Right cardiac atrium (tissue), 5 donors: ENCODE measurements around the gene PTPRM. TPM values are rescaled to one million over a fixed set of nuclear protein-coding genes. Genes with fewer than 3 reads are reported as not detected.
A peak's percentile ranks its signal among the peaks of the same experiment; 100 is the strongest.

Experiments
- ATAC-seq, 2 donors: fragments of 200-7000 bp; cut with Tn5 transposase; one replicate each; pipeline versions ENCODE4 v1.8.0 to v1.9.1; 2020; ENCODE audit warnings: moderate library complexity in 2 of 2, mild to moderate bottlenecking in 1 of 2
- DNase-seq, 3 donors: peaks; one replicate each; pipeline ENCODE4 v3.0.0-alpha.2; 2020
- H3K27ac ChIP-seq: one replicate; pipeline ENCODE4 v1.5.1; 2013; ENCODE audit warnings: mild to moderate bottlenecking, low read length, control low read depth, moderate library complexity
- H3K27me3 ChIP-seq: one replicate; pipeline ENCODE4 v1.6.1; 2013; ENCODE audit not compliant: control insufficient read depth, insufficient read depth
- H3K4me1 ChIP-seq: one replicate; pipeline ENCODE4 v1.6.1; 2013; ENCODE audit warnings: low read length; ENCODE audit not compliant: control insufficient read depth, insufficient read depth
- H3K4me3 ChIP-seq: one replicate; pipeline ENCODE4 v1.5.1; 2013; ENCODE audit warnings: low read length, control low read depth
- H3K9me3 ChIP-seq: one replicate; pipeline ENCODE4 v1.6.1; 2013; ENCODE audit warnings: low read length; ENCODE audit not compliant: control insufficient read depth
- WGBS: extraction: QIAGEN DNeasy Blood & Tissue Kit; methylation state at CpG from one replicate; pipeline ENCODE4 v1.1.7; 2013; 5-methylcytosine and 5-hydroxymethylcytosine counted together
- intact Hi-C, 4 donors: fragments of 100-400 bp; cut with DNase I; formaldehyde crosslinking; loops; one replicate each; pipeline versions ENCODE4 v1.11.0 to v1.14.0; 2022 to 2023
- polyA plus RNA-seq: library from polyadenylated mRNA; stranded (reverse); fragments of 200-250 nt; gene quantifications from one replicate; pipeline ENCODE4 v1.2.3, GENCODE V29; 2013
- total RNA-seq, 4 donors: library from RNA; stranded (reverse); fragmentation: NEBNext Ultra II Directional; extraction: Animal tissue kit (Norgen Biotek cat#: 25700); gene quantifications; one replicate each; pipeline ENCODE4 v1.2.1, GENCODE V29; 2021
- donor health status: healthy with polysubstance abuse.
- donor health status: DM: no; HTN: yes; CAD: no.
- donor health status: DM: no; HTN: no; CAD: no.
- donor health status: DM: no; HTN: yes; CAD: no; lungs with severe emphysema.
- donor health status: DM: yes; HTN: yes; CAD: no.

Gene PTPRM
- total and polyA plus RNA-seq, 5 donors, result 55.1 to 81.5 (median 63.4) TPM

DNA sequence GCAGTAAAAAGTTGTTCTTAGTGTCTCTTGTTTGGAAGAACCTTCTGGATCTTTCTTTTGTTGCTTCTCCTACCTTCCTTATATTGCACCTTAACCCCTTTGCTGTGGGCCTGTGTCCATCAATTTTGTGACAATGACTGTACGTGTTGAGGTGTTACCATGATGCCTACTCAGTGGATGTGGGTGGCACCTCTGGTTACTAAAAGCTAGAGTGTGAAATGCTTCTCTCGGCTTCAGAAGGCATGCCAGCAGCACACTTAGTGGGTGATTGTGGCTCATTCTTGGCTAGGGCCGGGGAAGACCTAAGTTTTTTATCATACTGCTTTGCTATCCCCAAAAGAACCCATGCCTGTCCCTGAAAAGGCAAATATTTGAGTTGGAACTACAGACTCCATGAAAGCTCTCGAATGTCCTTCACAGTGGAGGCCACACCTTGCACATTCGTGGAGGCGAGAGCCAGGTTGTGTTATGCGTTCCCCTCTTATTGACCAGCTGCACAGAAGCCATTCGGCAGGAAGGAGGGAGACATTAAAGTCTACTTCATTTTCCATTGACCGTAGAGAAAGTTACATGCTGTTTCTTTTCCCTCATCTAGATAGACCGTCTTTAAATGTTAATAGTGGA lies 528.9 kb downstream of the PTPRM start:
- Histone ChIP-seq H3K4me1 (no peaks in the 10 kb centered on the region), H3K4me3 (no peak overlapping the region), H3K9me3 (no peaks in the 10 kb centered on the region), H3K27me3 (no peaks in the 10 kb centered on the region), H3K27ac (no peak overlapping the region)
- no peak for DNase-seq
- intact Hi-C loops, result no loop called here
- ATAC-seq, result peak; percentile 42 to 56
- WGBS, result 86% methylated on average over 10 of the region's 10 CpGs

DNA sequence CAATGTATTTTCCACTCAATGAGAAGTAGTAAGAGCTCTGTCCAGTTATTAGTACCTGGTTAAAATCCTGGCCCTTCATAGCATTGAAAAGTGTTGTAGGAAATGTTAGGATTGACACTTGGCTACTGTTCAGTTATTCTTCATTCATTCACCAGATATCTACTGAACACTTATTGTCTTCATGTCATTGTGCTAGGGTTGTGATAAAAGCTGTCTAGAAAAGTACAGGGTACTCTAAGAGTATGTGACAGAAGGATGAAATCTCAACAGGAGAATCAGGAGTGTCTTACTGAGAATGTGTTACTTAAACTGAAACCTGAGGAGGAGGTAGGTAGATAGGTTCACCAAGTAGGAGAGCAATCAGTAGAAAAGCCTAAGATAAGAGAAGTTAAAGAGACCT lies 530.3 kb downstream of the PTPRM start:
- Histone ChIP-seq H3K9me3 (no peaks in the 10 kb centered on the region), H3K27ac (no peak overlapping the region), H3K4me1 (no peaks in the 10 kb centered on the region), H3K27me3 (no peaks in the 10 kb centered on the region), H3K4me3 (no peak overlapping the region)
- DNase-seq (no peak), ATAC-seq (no peak)
- intact Hi-C loops, result no loop called here

DNA sequence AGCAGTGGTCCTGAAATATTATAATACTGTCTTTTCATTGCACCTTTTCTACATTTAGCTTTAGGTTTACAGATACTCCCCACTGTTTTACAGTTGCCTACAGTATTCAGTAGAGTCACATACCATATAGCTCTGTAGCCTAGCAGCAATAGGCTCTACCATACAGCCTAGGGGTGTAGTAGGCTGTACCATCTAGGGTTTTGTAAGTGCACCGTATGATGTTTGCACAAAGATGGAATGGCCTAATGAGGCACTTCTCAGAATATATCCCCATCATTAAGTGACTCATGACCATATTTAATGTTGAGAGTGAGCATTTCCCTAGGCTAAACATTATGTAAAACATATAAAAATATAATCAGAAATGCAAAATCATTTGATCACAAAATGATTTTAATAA lies 530.8 kb downstream of the PTPRM start:
- ATAC-seq, result no peak
- H3K4me1 ChIP-seq, result no peaks in the 10 kb centered on the region
- no peaks in the 10 kb centered on the region for H3K9me3 ChIP-seq
- H3K4me3 ChIP-seq, result no peak overlapping the region
- H3K27ac ChIP-seq, result no peak overlapping the region
- no peaks in the 10 kb centered on the region for H3K27me3 ChIP-seq
- WGBS, result 0% methylated on average over 1 of the region's 1 CpG
- no peak for DNase-seq
- intact Hi-C loops, result no loop called here

DNA sequence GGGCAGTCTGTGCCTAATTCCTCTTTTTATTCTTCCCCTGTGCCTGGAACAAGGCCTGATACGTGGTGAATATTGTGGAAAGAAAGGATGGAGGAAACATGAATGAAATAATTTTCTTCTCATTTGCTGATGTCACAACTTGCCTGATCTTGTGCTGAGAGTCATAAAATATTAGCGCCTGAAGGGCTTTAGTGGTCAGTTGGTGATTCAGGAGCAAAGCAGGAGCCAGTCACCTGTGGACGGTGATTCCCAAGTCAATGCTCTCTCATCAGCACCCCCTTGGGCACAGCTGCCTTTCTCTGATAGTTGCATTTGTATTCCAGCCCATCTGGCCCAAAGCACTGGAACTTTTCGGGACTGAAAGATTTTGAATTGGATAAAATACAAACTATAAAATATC lies 539.5 kb downstream of the PTPRM start:
- no peaks in the 10 kb centered on the region for H3K9me3 ChIP-seq
- no peak overlapping the region for H3K27ac ChIP-seq
- no peak for ATAC-seq
- H3K4me3 ChIP-seq, result no peak overlapping the region
- no peak for DNase-seq
- H3K4me1 ChIP-seq, result no peaks in the 10 kb centered on the region
- intact Hi-C loops, result no loop called here
- 93% methylated on average over 4 of the region's 4 CpGs for WGBS
- no peaks in the 10 kb centered on the region for H3K27me3 ChIP-seq

DNA sequence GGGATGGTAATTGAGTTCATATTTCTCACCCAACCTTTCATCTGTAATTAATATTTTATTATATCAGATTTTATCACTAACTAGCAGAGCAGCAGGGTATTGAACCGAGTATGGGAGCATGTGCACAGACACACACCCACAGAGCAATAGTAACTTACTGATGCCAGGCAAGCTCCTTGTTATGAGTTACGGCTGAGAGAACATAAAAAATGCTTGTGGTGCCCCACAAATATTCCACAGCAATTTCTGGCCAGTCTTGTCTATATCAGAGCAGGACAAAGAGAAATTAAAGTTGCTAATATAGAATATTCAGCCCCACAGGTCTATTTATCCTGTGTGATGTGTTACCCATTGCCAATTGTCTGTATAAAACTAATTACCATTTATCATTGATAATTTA lies 540.3 kb downstream of the PTPRM start:
- Histone ChIP-seq H3K27ac (no peak overlapping the region), H3K27me3 (no peaks in the 10 kb centered on the region), H3K9me3 (no peaks in the 10 kb centered on the region), H3K4me3 (no peak overlapping the region), H3K4me1 (no peaks in the 10 kb centered on the region)
- WGBS, result 90% methylated on average over 2 of the region's 2 CpGs
- ATAC-seq (no peak), DNase-seq (no peak)
- intact Hi-C loops, result no loop called here

DNA sequence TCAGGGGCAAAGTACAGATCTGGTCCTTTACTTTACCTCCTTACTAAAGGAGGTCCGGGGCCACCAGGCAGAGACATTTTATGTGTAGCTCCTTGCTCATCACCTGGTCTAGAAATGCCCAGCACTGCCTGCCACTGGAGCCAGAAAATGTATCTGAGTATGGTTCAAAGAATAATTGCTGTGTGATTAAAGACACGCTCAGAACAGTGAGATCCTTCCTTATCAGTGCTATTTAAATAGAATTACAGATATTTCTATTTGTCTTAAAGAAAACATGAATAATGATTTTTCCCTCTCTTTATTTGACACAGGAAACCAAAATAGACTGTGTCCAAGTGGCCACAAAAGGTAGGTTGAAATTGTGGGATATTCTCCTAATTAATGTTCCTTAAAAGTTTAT lies 547.4 kb downstream of the PTPRM start:
- H3K4me1 ChIP-seq, result no peaks in the 10 kb centered on the region
- no peaks in the 10 kb centered on the region for H3K9me3 ChIP-seq
- 83% methylated on average over 2 of the region's 2 CpGs for WGBS
- no peak overlapping the region for H3K27ac ChIP-seq
- no peak overlapping the region for H3K4me3 ChIP-seq
- DNase-seq (no peak), ATAC-seq (no peak)
- intact Hi-C loops, result no loop called here
- H3K27me3 ChIP-seq, result no peaks in the 10 kb centered on the region

DNA sequence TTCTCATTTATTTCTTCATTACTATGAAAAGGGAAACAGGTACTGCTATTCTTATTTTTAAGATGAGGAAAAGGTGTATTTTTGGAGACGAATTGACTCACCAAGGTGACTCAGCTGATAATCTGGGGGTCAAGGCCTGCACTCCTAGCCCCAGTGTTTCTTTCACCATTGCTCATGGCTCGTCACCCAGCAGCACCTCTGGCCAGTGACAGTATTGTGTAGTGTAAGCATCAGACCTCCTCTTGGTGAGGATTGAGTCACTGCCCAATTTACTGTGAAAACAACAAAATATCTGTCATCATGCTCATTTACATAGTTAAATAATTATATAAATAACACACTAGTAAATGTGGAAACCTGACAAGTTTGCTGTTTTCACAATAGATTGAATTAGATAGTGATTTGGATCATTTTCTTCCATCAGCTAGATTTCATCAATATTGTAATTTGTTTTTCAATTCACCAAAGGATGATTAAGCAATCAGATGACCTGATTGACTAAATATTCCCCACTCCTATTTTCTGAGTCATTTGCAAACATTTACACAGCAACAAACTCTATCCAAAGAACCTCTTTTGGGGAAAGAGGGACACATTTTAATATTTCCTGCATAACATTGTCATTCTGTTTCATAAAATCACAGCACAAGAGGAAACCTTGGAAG lies 549.4 kb downstream of the PTPRM start:
- ATAC-seq (no peak), DNase-seq (no peak)

DNA sequence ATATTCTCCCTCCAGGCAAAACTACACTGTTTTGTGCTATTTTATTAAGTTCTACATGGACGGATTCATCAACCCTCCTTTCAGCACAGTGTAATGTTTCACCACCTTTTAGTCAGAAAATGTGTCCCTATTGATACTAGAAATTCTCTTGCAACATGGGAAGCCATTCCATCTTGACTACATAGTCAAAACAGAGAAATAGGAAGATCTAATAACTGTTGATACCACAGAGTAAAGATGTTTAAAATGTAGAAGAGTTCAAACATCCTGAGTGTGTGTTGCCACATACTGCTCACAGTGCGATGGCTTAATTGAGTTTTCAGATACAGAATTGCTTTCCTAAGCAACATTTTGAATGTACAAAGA lies 549.9 kb downstream of the PTPRM start:
- ATAC-seq (no peak), DNase-seq (no peak)
- no peak overlapping the region for H3K27ac ChIP-seq
- no peak overlapping the region for H3K4me3 ChIP-seq
- no peaks in the 10 kb centered on the region for H3K9me3 ChIP-seq
- no peaks in the 10 kb centered on the region for H3K27me3 ChIP-seq
- intact Hi-C loops, result no loop called here
- WGBS, result 92% methylated on average over 2 of the region's 2 CpGs
- H3K4me1 ChIP-seq, result no peaks in the 10 kb centered on the region

More for the DNA sequence above, 549.4 kb downstream of the PTPRM start:
- intact Hi-C loops, result no loop called here
- Histone ChIP-seq H3K27ac (no peak overlapping the region), H3K4me3 (no peak overlapping the region), H3K4me1 (no peaks in the 10 kb centered on the region), H3K9me3 (no peaks in the 10 kb centered on the region), H3K27me3 (no peaks in the 10 kb centered on the region)
- 91% methylated on average over 2 of the region's 2 CpGs for WGBS

DNA sequence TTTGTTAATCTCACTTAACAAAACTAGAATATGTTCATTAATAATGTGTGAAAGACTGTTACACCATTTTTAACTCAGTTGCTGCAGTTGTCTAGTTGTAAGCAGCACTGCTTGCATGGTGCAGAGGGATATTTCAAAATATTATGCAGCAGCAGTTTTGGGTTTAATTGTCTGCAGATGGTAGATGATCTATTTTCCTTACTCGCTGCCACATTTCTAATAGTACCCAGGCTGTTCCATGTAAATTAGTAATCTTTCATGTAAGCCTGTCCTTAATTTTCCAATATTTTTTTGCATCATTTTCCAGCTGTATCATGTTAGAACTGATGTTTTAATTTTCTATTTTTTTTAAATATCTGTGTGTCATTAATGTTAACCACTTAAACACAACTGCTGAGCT lies 554.0 kb downstream of the PTPRM start:
- DNase-seq (no peak), ATAC-seq (no peak)
- H3K4me3 ChIP-seq, result no peak overlapping the region
- H3K4me1 ChIP-seq, result no peaks in the 10 kb centered on the region
- intact Hi-C loops, result no loop called here
- H3K27me3 ChIP-seq, result no peaks in the 10 kb centered on the region
- H3K27ac ChIP-seq, result no peak overlapping the region
- WGBS, result 96% methylated on average over 1 of the region's 1 CpG
- no peaks in the 10 kb centered on the region for H3K9me3 ChIP-seq

DNA sequence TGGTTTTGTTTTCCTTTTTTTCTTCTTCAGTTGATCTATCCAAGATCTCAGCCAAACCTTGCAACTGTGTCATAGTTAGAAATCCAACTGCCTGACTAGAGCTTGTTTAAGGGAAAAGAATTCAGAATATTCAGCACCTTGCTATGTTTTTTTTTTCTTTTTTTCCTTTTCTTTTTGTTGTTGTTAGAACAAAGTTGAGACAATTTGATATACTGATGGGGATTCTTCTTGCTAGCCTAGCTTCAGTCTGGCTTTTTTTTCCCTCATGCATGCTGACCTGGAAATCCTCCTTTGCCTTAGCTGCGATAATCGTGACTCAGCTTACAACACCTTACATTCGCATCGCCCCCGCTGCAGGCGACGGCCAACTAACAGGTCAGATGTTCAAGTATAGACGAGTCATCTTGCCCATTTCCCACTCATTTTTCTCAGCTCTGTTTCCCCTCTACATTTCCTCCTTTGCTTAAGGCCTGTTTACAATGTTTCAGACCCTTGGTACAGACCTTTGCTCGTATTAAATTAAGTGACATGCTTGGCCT lies 554.9 kb downstream of the PTPRM start:
- WGBS, result 88% methylated on average over 9 of the region's 9 CpGs
- ATAC-seq, result no peak
- DNase-seq, result peak in 1 of 3 donors; percentile 25
- Histone ChIP-seq H3K27ac (no peak overlapping the region), H3K9me3 (no peaks in the 10 kb centered on the region), H3K4me3 (no peak overlapping the region), H3K4me1 (no peaks in the 10 kb centered on the region), H3K27me3 (no peaks in the 10 kb centered on the region)
- intact Hi-C loops, result no loop called here

DNA sequence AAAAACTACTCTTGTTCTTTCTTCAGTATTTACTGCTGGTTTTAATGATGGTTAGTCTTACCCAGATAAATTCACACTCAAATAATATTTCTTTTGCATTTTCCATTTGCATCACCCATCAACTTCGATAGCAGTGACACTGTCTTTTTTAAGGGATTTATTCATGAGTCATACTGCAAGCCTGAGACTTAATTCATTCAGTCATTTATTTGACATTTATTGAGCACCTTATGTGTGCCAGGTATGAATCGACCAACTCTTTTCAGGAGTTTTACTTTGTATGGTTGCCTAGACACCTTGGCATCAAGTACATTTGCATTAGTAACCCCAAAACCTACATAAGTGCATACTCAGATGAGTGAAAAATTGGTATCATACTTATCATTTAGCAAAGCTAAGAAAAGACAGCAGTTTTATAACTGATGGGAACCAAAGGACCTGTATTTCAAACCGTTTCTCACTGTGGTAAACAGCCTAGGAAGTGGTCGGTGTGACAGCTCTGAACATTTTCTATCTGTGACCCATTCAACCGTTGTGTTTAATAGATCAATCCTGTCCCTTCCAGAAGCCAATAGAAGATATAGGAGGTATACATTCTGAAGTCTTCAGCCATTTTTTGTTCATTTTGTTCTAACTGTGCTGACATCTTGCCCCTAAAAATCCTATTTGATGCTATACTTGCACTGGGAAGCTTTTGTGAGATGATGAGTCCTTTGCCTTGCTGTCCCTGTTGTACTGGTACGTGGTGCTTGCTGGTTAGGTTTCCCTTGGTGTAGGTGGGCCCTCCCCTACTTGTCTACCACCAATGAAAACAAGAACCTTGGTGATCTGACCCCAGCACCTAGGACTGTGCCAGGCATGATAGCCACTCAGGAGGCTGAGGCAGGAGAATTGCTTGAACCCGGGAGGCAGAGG lies 557.4 kb downstream of the PTPRM start:
- H3K27ac ChIP-seq, result no peak overlapping the region
- no peak for DNase-seq
- no peaks in the 10 kb centered on the region for H3K27me3 ChIP-seq
- 62% methylated on average over 7 of the region's 7 CpGs for WGBS
- no peak for ATAC-seq
- H3K9me3 ChIP-seq, result no peaks in the 10 kb centered on the region
- intact Hi-C loops, result no loop called here
- peaks cover 3% of the 10 kb centered on the region for H3K4me1 ChIP-seq
- H3K4me3 ChIP-seq, result no peak overlapping the region
